SK-N-MC (cell line): Measurements from ENCODE around the gene ITPR2.

Experiments used
- EZH2 ChIP-seq: fragments of 200-600 bp; sonication (generic); IDR thresholded peaks from one replicate; pipeline ENCODE4 v1.6.1; 2017; ENCODE audit warnings: antibody characterized with exemption
- FOXP2 ChIP-seq: optimal IDR thresholded peaks from 2 replicates; pipeline ENCODE3; 2011; ENCODE audit warnings: mild to moderate bottlenecking, moderate library complexity; ENCODE audit not compliant: insufficient read depth; ENCODE audit errors: extremely low read length, control extremely low read depth
- POLR2AphosphoS5 ChIP-seq: IDR thresholded peaks from 2 replicates; pipeline ENCODE4 v1.6.1; 2012; ENCODE audit warnings: mild to moderate bottlenecking, low read depth, low read length, borderline replicate concordance

DNA sequence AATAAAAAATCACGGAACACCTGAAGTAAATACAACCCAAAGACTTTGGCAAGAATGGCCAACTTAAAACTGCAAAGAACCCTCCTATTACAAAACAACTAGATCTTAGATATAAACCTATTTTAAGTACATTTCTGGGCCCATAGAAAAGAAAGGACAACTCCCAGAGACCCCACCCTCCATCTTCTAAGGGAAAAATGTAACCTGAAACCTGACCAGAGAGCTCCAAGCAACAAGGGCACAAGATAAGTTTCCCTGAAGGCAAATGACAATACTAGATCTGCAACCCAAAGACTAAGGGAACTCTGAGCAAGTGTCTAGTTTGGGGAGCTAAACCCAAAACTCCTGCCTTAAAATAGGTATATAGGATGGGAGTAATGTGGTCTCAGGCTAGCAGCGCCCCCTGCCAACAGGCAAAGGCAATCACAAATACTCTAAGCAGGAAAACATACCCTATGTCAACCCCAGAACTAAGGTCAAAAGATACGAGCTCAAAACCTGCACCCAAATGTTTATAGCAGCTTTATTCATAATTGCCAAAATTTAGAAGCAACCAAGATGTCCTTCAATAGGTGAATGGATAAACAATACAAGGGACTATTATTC, 218.9 kb downstream of the ITPR2 start:
- no peak for TF ChIP-seq EZH2
- TF ChIP-seq POLR2AphosphoS5, result no peak
- no peak for TF ChIP-seq FOXP2
